Hepatocyte (in vitro differentiated cells): ENCODE measurements around the gene TTC33. TPM values are rescaled to one million over a fixed set of nuclear protein-coding genes. Genes with fewer than 3 reads are reported as not detected.

Source experiments
- DNase-seq: peaks from one replicate; pipeline ENCODE4 v3.0.0-alpha.2; 2016; ENCODE audit warnings: low spot score
- H2AFZ ChIP-seq: fragments of 200-600 bp; sonication (generic); 2 replicates; pipeline ENCODE4 v1.6.0; 2016; ENCODE audit warnings: antibody characterized with exemption, mild to moderate bottlenecking
- H3K27ac ChIP-seq: fragments of 200-600 bp; sonication (generic); 2 replicates; pipeline ENCODE4 v1.5.1; 2016; ENCODE audit warnings: mild to moderate bottlenecking
- H3K27me3 ChIP-seq: fragments of 200-600 bp; sonication (generic); 2 replicates; pipeline ENCODE4 v1.6.1; 2016
- H3K36me3 ChIP-seq: fragments of 200-600 bp; sonication (generic); replicated peaks from 2 replicates; pipeline ENCODE4 v1.5.1; 2016; ENCODE audit warnings: low read depth; ENCODE audit not compliant: insufficient read depth
- H3K4me1 ChIP-seq: fragments of 200-600 bp; sonication (generic); 2 replicates; pipeline ENCODE4 v1.5.1; 2016; ENCODE audit warnings: mild to moderate bottlenecking, moderate library complexity; ENCODE audit not compliant: insufficient read depth
- H3K4me2 ChIP-seq: fragments of 200-600 bp; sonication (generic); 2 replicates; pipeline ENCODE4 v1.6.0; 2016
- H3K4me3 ChIP-seq: fragments of 200-600 bp; sonication (generic); 2 replicates; pipeline ENCODE4 v1.5.1; 2016; ENCODE audit warnings: mild to moderate bottlenecking
- H3K79me2 ChIP-seq: fragments of 200-600 bp; sonication (generic); 2 replicates; pipeline ENCODE4 v1.6.0; 2017; ENCODE audit warnings: mild to moderate bottlenecking
- H3K9me2 ChIP-seq: fragments of 200-600 bp; sonication (generic); replicated peaks from 2 replicates; pipeline ENCODE4 v1.6.0; 2017; ENCODE audit warnings: mild to moderate bottlenecking; ENCODE audit not compliant: insufficient read depth
- H3K9me3 ChIP-seq: fragments of 200-600 bp; sonication (generic); 2 replicates; pipeline ENCODE4 v1.5.1; 2016; ENCODE audit warnings: low read depth, mild to moderate bottlenecking
- H4K20me1 ChIP-seq: fragments of 200-600 bp; sonication (generic); 2 replicates; pipeline ENCODE4 v1.6.0; 2016; ENCODE audit warnings: mild to moderate bottlenecking; ENCODE audit not compliant: insufficient read depth, poor library complexity, severe bottlenecking
- EZH2 ChIP-seq: fragments of 200-600 bp; sonication (generic); IDR thresholded peaks from 2 replicates; pipeline ENCODE4 v1.6.1; 2016; ENCODE audit warnings: antibody characterized with exemption, mild to moderate bottlenecking, borderline replicate concordance
- EZH2phosphoT487 ChIP-seq: fragments of 200-600 bp; sonication (generic); IDR thresholded peaks from one replicate; pipeline ENCODE4 v1.6.1; 2018; ENCODE audit warnings: antibody characterized with exemption, mild to moderate bottlenecking, low read depth, moderate library complexity; ENCODE audit not compliant: unreplicated experiment, severe bottlenecking
- WGBS: methylation state at CpG from one replicate; pipeline ENCODE4 v1.1.6; 2016; ENCODE audit warnings: low lambda C conversion rate; ENCODE audit errors: missing lambda C conversion rate; 5-methylcytosine and 5-hydroxymethylcytosine counted together
- polyA plus RNA-seq: library from polyadenylated mRNA; unstranded; fragments of >200 nt; fragmentation: Nextera tagmentation; extraction: Ambion mirVana; gene quantifications from 2 replicates; pipeline ENCODE4 v1.2.1, GENCODE V29; 2016
- small RNA-seq: library from RNA; depleted of rRNA; stranded (forward); fragments of <200 nt; gene quantifications from one replicate; pipeline ENCODE3, GENCODE V24; 2014
- total RNA-seq: library from RNA; depleted of rRNA; stranded (reverse); fragments of >200 nt; gene quantifications from 2 replicates; pipeline ENCODE4 v1.2.3, GENCODE V29; 2014
- TF ChIP-seq, protein P1 (sequence below): fragments of 200-600 bp; sonication (generic); IDR thresholded peaks from 2 replicates; pipeline ENCODE4 v1.5.1; 2016; ENCODE audit warnings: antibody characterized with exemption, mild to moderate bottlenecking; ENCODE audit not compliant: poor library complexity

TTC33 gene
- total and polyA plus RNA-seq, 2 experiments from 2014 or later: 5.6 to 19.3 TPM

DNA sequence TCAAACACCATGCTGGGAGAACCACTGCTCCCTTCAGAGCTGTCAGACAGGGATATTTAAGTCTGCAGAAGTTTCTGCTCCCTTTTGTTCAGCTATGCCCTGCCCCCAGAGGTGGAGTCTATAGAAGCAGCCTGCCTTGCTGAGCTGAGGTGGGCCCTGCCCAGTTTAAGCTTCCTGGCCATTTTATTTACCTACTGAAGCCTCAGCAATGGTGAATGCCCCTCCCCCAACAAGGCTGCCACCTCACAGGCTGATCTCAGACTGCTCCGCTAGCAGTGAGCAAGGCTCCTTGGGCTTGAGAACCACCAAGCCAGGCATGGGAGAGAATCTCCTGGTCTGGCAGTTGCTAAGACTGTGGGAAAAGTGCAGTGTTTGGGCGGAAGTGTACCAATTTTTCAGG, 281.5 kb downstream of the TTC33 start:
- no peak for DNase-seq
- Histone ChIP-seq H3K4me3 (no peak overlapping the region), H3K27ac (no peak overlapping the region), H3K27me3 (no peaks in the 10 kb centered on the region), H4K20me1 (no peaks in the 10 kb centered on the region), H3K4me2 (no peak overlapping the region), H3K9me3 (no peaks in the 10 kb centered on the region), H2AFZ (no peak overlapping the region), H3K4me1 (no peaks in the 10 kb centered on the region), H3K36me3 (no peaks in the 10 kb centered on the region), H3K79me2 (no peaks in the 10 kb centered on the region), H3K9me2 (no peaks in the 10 kb centered on the region)
- WGBS: 97% methylated on average over 2 of the region's 2 CpGs
- TF ChIP-seq EZH2phosphoT487: no peak
- TF ChIP-seq, protein P1, sequence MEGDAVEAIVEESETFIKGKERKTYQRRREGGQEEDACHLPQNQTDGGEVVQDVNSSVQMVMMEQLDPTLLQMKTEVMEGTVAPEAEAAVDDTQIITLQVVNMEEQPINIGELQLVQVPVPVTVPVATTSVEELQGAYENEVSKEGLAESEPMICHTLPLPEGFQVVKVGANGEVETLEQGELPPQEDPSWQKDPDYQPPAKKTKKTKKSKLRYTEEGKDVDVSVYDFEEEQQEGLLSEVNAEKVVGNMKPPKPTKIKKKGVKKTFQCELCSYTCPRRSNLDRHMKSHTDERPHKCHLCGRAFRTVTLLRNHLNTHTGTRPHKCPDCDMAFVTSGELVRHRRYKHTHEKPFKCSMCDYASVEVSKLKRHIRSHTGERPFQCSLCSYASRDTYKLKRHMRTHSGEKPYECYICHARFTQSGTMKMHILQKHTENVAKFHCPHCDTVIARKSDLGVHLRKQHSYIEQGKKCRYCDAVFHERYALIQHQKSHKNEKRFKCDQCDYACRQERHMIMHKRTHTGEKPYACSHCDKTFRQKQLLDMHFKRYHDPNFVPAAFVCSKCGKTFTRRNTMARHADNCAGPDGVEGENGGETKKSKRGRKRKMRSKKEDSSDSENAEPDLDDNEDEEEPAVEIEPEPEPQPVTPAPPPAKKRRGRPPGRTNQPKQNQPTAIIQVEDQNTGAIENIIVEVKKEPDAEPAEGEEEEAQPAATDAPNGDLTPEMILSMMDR: no peak
- no peak for TF ChIP-seq EZH2

DNA sequence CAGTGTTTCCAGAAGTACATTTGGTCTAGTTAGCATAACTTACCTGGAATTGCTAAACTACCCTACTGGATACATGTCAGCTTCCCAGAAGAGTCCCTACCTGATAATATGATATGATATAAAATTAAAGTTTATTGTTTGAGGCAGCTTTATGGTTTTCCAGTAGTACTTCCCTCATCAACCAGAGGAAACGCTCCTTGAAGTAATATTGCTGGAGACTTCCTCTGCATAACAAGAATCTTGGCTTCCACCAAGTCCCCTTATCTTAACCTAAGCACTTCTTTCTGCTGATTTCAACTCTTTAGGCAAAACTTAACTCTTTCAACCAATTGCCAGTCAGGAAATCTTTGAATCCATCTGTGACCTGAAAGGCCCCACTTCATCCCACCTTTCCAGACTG, 290.3 kb downstream of the TTC33 start:
- H3K9me2 ChIP-seq: no peaks in the 10 kb centered on the region
- 77% methylated on average over 1 of the region's 1 CpG for WGBS
- H3K4me3 ChIP-seq: no peak overlapping the region
- DNase-seq: no peak
- no peaks in the 10 kb centered on the region for H4K20me1 ChIP-seq
- H2AFZ ChIP-seq: no peak overlapping the region
- no peak overlapping the region for H3K4me2 ChIP-seq
- TF ChIP-seq, protein P1: no peak
- TF ChIP-seq EZH2 (no peak), EZH2phosphoT487 (no peak)
- H3K79me2 ChIP-seq: no peaks in the 10 kb centered on the region
- H3K9me3 ChIP-seq: no peaks in the 10 kb centered on the region
- no peaks in the 10 kb centered on the region for H3K27me3 ChIP-seq
- H3K27ac ChIP-seq: no peak overlapping the region
- no peaks in the 10 kb centered on the region for H3K4me1 ChIP-seq
- H3K36me3 ChIP-seq: no peaks in the 10 kb centered on the region

DNA sequence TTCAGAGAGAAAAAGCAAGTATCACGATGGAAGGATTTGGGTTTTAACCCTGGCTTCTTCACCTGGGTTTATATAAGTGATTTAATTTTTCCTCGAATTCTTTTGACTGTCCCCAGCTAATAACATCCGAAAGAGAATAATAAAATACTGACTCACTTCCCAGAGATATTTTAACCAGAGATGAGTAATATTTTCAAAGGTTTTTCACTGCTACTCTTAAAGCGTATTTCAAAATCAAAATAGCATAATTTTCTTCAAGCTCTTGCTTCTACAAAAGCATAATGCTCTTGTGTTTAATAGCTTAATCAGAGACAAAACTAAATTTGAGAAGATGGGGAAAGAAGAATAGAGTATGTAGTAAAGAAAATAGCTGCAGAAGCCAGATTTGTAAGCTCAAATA, 291.2 kb downstream of the TTC33 start:
- Histone ChIP-seq H3K9me2 (no peaks in the 10 kb centered on the region), H3K9me3 (no peaks in the 10 kb centered on the region), H4K20me1 (no peaks in the 10 kb centered on the region), H3K27ac (no peak overlapping the region), H2AFZ (no peak overlapping the region), H3K27me3 (no peaks in the 10 kb centered on the region), H3K4me2 (no peak overlapping the region), H3K79me2 (no peaks in the 10 kb centered on the region), H3K4me3 (no peak overlapping the region), H3K4me1 (no peaks in the 10 kb centered on the region), H3K36me3 (no peaks in the 10 kb centered on the region)
- 80% methylated on average over 4 of the region's 4 CpGs for WGBS
- no peak for DNase-seq
- TF ChIP-seq EZH2: no peak
- no peak for TF ChIP-seq EZH2phosphoT487
- TF ChIP-seq, protein P1: no peak

Small RNAs within 50 kb of the gene (small RNA-seq; reads per million reads assigned to genes)
- not detected for gene RF00092
- not detected for gene RF00191

Other genes starting within 250 kb of the TTC33 start
- 1.4 and 7.1 TPM in 2 replicates for gene PTGER4, start 76.0 kb downstream of the TTC33 start, total RNA-seq
- 1.4 and 3.6 TPM in 2 replicates for gene PTGER4, start 76.0 kb downstream of the TTC33 start, polyA plus RNA-seq
- gene PRKAA1, start 42.4 kb upstream of the TTC33 start, total RNA-seq: 87.9 and 90.4 TPM in 2 replicates
- 24.5 and 25.7 TPM in 2 replicates for gene PRKAA1, start 42.4 kb upstream of the TTC33 start, polyA plus RNA-seq
- gene RPL37, start 79.3 kb upstream of the TTC33 start, total RNA-seq: 48.2 and 68.7 TPM in 2 replicates
- gene RPL37, start 79.3 kb upstream of the TTC33 start, polyA plus RNA-seq: 534 and 566 TPM in 2 replicates
- 4.5 and 5.5 TPM in 2 replicates for gene CARD6, start 85.4 kb upstream of the TTC33 start, total RNA-seq
- 1.4 and 2.6 TPM in 2 replicates for gene CARD6, start 85.4 kb upstream of the TTC33 start, polyA plus RNA-seq
- 10.3 and 43.5 TPM in 2 replicates for gene C7, start 153.5 kb upstream of the TTC33 start, total RNA-seq
- gene C7, start 153.5 kb upstream of the TTC33 start, polyA plus RNA-seq: 5.3 and 7.7 TPM in 2 replicates